OCI-LY7 (cell line): ENCODE results near the gene USP28.
"Not testable (repeated sequence)": the region's sequence is repeated elsewhere in the genome, so short reads cannot be mapped to it uniquely, and the experiment has no call there.

Experiments
- EZH2phosphoT487 ChIP-seq: fragments of 200-600 bp; sonication (generic); IDR thresholded peaks from 2 replicates; pipeline ENCODE4 v1.6.1; 2018; ENCODE audit warnings: low read depth, borderline replicate concordance, mild to moderate bottlenecking, mixed run types, antibody characterized with exemption, low read length, moderate library complexity, mixed read lengths
- TF ChIP-seq, protein P1 (sequence below): fragments of 200-600 bp; sonication (generic); conservative IDR thresholded peaks from 2 replicates; pipeline ENCODE4 v1.5.1; 2014; ENCODE audit warnings: mild to moderate bottlenecking, antibody characterized with exemption, low read length, moderate library complexity, mixed read lengths

DNA sequence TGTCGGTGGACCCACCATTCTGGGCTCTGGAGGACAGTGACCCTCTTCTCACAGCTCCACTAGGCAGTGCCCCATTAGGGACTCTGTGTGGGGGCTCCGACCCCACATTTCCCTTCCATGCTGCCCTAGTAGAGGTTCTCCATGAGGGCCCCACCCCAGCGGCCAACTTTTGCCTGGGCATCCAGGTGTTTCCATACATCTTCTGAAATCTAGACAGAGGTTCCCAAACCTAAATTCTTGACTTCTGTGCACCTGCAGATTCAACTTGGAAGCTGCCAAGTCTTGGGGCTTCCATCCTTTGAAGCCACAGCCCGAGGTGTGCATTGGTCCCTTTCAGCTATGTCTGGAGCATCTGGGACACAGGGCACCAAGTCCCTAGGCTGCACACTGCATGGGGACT, 4.1 kb upstream of the USP28 start:
- TF ChIP-seq, protein P1, sequence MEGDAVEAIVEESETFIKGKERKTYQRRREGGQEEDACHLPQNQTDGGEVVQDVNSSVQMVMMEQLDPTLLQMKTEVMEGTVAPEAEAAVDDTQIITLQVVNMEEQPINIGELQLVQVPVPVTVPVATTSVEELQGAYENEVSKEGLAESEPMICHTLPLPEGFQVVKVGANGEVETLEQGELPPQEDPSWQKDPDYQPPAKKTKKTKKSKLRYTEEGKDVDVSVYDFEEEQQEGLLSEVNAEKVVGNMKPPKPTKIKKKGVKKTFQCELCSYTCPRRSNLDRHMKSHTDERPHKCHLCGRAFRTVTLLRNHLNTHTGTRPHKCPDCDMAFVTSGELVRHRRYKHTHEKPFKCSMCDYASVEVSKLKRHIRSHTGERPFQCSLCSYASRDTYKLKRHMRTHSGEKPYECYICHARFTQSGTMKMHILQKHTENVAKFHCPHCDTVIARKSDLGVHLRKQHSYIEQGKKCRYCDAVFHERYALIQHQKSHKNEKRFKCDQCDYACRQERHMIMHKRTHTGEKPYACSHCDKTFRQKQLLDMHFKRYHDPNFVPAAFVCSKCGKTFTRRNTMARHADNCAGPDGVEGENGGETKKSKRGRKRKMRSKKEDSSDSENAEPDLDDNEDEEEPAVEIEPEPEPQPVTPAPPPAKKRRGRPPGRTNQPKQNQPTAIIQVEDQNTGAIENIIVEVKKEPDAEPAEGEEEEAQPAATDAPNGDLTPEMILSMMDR, result not testable (repeated sequence)
- TF ChIP-seq EZH2phosphoT487, result not testable (repeated sequence)
